ENCODE data around the gene DTHD1.

The DTHD1 gene

DNA sequence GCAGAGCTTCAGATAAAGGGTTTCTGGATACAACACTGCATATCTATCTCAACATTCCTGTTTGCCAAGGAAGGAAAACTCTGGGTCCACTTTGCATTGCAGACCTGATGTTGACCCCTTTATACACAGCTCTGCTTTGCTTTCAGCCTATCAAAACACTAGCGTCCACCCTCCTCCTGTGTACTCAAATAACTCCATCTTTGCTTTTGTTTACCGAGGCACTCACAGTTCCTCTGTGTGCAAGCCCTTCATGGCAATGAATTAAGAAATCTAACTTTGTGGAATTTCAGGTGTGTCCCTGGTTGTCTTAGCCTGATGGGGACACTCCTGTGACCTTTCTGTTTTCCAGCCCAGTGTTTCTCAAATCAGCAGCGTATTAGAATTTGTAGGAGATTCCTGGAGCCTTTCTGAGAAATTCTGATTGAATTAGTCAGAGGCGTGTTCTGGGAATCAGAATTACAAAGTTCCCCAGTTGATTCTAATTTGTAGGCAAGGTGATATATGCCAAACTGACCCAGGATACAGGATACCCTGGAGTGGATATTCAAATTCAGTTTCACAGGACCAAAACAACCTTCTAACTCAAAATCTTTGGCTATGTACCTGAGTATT, 68.6 kb downstream of the DTHD1 start:
- no peak for DNase-seq

DNA sequence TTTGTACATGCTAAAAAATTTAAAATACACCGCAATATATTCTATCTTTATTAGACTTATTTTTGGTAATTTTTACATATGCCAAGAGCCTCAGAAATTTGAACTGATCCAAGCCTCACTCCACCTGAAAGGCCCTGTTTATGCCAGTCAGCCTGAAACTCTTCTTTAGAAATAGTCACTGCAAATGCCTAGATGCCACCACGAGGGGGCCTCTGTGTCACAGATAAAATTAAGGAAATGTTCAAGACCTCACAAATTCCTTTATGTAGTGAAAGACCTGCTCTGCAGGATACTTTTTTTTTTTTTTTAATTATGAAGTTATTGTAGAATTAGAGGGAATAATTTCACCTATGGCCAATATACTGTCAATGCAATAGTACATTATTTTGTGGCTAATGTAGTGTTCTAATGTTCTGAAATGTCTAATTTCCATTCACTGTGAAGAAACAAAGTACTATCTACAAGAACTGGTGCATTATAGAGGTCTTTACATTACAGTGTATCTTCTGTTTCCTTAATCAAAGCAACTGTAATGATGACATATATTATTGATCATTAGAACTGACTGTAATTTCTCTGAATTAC, 69.8 kb downstream of the DTHD1 start:
- peak; percentile 46 for DNase-seq

DNA sequence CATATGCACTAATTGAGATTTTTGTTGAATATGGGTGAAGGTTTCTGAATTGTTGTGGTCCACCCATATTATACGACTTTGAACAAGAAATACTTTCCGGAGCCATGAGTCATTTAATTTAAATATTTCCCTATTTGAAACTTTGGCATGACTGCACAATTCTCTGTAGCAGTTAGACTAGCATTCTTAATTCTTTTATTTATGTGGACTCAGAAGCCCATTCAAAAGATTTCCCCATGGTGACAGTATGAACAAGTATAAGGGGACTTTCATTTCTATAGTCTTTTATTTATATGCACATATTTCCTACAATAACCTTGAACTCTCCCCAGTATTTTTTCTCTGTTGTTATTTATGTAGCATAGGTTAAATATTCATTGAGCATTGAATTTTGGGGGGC, 72.6 kb downstream of the DTHD1 start:
- DNase-seq: no peak

DNA sequence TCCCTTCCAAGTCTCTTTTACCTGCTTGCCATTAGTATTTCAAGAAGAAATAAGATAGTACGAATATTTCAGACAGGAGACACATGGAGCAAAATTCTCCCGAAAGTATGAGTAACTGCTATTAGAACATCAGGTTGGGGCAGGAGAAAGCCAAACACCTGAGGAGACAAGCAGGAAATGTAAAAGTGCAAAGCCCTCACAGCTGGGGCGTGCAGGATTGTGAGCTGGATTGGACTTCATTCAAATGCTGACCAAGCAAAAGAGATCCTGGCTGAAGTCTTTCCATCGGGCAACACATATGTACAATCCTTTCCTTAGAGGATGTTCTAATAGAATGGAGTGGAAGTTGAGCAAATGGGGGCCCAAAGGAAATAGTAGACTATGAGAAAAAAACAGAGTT, 76.8 kb downstream of the DTHD1 start:
- no peak for DNase-seq

DNA sequence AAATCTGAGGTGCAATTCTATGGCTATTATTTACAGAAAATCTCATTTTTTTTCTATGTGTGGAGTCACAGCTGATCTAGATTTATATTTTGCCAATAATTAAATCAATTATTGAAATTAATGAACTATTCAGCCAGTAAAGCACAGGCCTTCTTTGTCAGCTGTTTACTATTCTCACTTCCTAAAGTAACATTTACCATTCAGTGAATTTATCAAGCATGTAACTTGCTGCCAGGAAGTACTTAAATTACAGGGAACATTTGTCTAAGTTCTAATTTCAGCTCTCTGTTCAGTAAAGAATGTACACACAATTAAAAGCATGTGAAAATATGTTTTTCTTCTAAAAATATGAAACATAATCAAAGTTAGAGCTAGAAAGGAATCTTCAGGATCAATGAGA, 79.3 kb downstream of the DTHD1 start:
- no peak for DNase-seq

DNA sequence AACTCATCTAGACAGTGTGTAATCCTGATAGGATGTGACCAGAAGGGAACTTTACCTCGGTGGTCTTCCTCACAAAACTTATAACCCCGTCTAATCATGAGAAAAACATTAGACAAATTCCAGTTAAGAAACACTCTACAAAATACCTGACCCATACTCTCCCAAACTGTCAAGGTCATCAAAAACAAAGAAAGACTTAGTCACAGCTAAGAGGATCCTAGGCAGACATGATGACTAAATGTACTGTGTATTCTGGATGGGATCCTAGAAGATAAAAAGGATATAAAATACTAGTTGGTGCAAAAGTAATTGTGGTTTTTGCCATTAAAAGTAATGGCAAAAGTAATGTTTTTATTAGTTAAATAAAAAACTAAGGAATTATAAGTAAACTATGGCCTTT, 81.6 kb downstream of the DTHD1 start:
- no peak for DNase-seq

DNA sequence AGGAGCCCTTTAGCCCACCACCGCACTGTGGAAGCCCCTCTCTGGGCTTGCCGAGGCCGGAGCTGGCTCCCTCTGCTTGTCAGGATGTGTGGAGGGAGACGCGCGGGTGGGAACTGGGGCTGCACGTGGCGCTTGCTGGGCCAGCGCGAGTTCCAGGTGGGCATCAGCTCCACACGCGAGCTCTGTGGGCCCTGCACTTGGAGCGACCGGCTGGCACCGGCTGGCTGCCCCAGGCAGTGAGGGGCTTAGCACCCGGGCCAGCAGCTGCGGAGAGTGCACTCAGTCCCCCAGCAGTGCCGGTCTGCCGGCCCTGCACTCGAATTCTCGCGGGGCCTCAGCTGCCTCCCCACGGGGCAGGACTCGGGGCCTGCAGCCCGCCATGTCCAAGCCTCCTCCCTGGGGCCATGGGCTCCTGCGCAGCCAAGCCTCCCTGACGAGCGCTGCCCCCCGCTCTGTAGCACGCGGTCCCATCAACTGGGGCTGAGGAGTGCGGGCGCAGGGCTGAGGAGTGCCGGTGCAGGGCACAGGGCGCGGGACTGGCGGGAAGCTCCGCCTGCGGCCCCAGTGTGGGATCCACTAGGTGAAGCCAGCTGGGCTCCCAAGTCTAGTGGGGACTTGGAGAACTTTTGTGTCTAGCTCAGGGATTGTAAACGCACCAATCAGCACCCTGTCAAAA, 93.6 kb downstream of the DTHD1 start:
- no peak for DNase-seq

DNA sequence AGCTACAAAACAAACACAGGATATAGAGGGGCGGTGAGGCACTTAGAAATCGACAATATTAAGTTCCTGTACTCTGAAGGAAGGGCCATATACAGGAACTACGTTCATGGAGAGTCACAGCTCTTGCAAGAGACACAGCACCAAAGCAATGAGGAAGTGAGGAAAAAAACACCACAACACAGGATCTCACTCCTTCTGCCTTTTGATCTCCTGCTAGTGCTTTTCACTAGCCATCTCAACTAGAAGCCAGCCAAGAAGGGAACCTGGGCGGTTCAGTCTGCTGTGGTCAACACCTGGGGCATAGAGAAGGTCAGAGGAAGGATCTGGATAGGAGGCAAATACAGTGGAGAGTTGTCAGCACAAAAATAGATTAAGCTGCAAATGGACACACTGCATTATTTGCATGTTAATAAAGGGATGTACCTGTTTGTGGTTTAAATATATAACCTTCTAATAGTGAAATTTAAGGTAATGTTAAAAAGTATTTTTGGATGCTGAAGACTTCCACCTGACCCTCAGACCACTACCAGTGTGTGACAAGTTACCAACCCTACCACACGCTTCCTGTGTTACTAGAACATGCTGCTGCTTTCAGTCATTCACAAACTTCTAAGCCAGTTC, 104.6 kb downstream of the DTHD1 start:
- DNase-seq: no peak

DNA sequence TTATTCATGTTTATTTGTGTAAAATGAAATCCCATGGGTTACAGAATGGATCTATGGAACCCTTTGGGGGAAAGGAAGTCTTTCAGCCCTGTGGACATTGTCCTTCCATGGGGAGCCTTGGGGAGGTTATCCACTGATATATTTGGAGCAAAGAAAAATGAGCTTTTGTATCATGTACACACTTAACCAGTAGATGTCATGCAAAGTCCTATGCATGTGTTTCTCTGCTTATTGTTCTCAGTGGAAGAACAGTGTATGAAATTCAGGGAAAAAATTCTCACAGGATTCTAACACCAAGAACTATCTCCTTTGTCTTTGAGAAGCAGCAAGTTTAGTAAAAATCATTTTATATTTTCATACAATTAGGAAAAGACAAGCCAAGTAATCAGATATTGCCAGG, 105.3 kb downstream of the DTHD1 start:
- no peak for DNase-seq

DNA sequence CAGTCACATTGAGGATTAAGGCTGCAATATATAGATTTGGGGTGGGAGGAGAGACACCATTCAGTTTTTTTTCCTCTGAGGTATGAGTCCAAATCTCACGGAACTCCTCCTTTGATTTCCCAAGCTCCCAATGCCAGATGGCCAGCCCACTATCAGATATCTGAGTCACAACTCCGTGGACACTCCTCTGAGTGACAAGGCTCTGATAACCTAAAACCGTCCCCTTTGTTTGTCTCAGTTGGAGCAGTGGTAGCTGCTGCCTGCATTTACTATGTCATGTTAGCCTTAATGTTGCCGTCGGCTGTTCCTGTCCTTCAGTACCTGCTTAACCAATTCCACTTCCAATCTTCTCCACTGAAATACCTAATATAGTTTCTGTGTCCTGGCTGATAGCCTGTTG, 107.3 kb downstream of the DTHD1 start:
- peak; percentile 1 for DNase-seq

DNA sequence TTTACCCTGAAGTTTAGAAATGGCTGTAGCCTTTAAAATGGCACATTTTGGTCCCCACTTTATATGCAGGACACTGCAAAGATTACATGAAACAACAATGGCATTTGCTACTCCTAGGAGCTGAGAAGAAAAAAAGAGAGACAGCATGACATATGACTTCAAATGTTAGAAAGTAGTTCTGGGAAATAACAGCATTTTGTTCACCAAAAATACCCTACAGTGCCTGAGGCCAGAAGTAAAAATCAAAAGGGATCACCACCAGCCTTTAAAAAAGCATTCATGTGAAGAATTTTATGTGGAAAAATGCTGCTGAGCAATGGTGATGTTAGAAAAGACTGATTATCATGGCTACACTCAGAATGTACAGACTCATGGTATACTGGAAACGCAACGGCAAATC, 110.0 kb downstream of the DTHD1 start:
- no peak for DNase-seq

DNA sequence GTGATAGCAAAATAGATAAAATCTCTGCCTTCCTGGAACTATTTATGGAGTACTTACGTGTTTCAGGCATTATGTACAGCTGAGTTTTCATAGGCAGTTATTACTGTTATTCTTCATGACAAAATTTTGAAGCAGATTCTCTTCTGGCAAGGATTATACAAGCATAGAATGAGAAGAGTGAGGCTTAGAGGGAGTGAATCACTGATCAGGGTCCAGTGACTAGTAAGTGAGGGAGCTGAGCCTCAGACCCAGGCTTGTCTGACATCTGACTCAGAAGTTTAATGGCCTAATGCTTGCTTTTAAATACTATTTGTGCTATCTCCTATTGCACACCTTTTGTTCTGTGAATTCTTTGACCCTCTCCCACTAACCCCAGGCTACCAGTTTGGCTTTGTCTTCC, 110.6 kb downstream of the DTHD1 start:
- DNase-seq: no peak

DNA sequence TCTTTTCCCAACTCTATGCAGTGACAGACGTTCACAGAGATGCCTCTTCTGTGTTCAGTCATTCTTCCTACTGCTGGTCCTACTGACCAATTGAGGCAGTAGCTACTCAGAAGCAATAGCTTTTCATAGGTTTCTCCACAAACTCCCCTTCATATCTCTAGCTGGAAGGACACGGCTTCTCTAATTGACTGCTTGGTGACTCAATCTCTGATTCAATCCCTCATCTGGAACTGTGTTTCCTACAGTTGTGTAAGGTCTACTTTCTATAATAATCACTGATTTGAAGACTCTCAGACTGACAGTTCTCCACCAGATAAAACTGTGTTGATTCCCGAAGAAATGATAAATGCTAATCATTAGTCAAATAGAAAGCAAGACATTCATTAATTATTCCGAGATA, 111.5 kb downstream of the DTHD1 start:
- DNase-seq: no peak
